Epithelial cell of proximal tubule (primary cell): ENCODE results near the gene GOLT1A. TPM values are rescaled to one million over a fixed set of nuclear protein-coding genes. Genes with fewer than 3 reads are reported as not detected.

ENCODE experiments used
- DNase-seq: peaks from one replicate; pipeline ENCODE4 v3.0.0-alpha.2; 2011; ENCODE audit warnings: low read depth
- H3K4me3 ChIP-seq: 2 replicates; pipeline ENCODE4 v1.5.1; 2011; ENCODE audit warnings: low read depth, mild to moderate bottlenecking, low read length
- CTCF ChIP-seq: conservative IDR thresholded peaks from 2 replicates; pipeline ENCODE4 v1.5.1; 2012; ENCODE audit warnings: low read depth, mild to moderate bottlenecking, low read length
- total RNA-seq: library from RNA; depleted of rRNA; stranded (reverse); fragments of >200 nt; gene quantifications from 2 replicates; pipeline ENCODE4 v1.2.3, GENCODE V29; 2015

GOLT1A gene
- total RNA-seq, 1 donor from 2014 or later: 1.7 TPM

- no peak overlapping the region for H3K4me3 ChIP-seq
- no peak for DNase-seq
- TF ChIP-seq CTCF: no peak
These were observed 8.3 kb downstream of the GOLT1A start for GRCh38 chr1:204205486-204205885.

GRCh38 chr1:204204944-204205343 lies 8.8 kb downstream of the GOLT1A start:
- TF ChIP-seq CTCF: no peak
- H3K4me3 ChIP-seq: no peak overlapping the region
- no peak for DNase-seq

GRCh38 chr1:204203206-204203767 lies 10.5 kb downstream of the GOLT1A start:
- H3K4me3 ChIP-seq: no peak overlapping the region
- TF ChIP-seq CTCF: no peak
- no peak for DNase-seq

GRCh38 chr1:204202481-204202880 lies 11.3 kb downstream of the GOLT1A start:
- no peak for DNase-seq
- no peak for TF ChIP-seq CTCF
- H3K4me3 ChIP-seq: no peak overlapping the region

- no peak overlapping the region for H3K4me3 ChIP-seq
- TF ChIP-seq CTCF: no peak
- no peak for DNase-seq
These were observed 12.3 kb downstream of the GOLT1A start for GRCh38 chr1:204201348-204202040.

- no peak for DNase-seq
- H3K4me3 ChIP-seq: no peak overlapping the region
- TF ChIP-seq CTCF: no peak
These were observed 14.2 kb downstream of the GOLT1A start for GRCh38 chr1:204199579-204199978.
